AG08395 (cell line): Measurements from ENCODE around the gene AFF2.
A peak's percentile ranks its signal among the peaks of the same experiment; 100 is the strongest.
"Not testable (repeated sequence)": the region's sequence is repeated elsewhere in the genome, so short reads cannot be mapped to it uniquely, and the experiment has no call there.

Source experiments
- DNase-seq: peaks from one replicate; pipeline ENCODE4 v3.0.0; 2012; ENCODE audit warnings: mixed read lengths, low spot score

The AFF2 gene

GRCh38 chrX:148634591-148634990 is 134.2 kb downstream of the AFF2 start:
- DNase-seq, result no peak

GRCh38 chrX:148643460-148643859 is 143.0 kb downstream of the AFF2 start:
- no peak for DNase-seq

GRCh38 chrX:148647651-148648050 is 147.2 kb downstream of the AFF2 start:
- DNase-seq, result no peak

GRCh38 chrX:148649145-148649795 is 148.9 kb downstream of the AFF2 start:
- DNase-seq, result no peak

GRCh38 chrX:148658115-148658730 is 157.8 kb downstream of the AFF2 start:
- peak; percentile 5 for DNase-seq

GRCh38 chrX:148659481-148659880 is 159.1 kb downstream of the AFF2 start:
- no peak for DNase-seq

GRCh38 chrX:148661035-148661434 is 160.6 kb downstream of the AFF2 start:
- no peak for DNase-seq

- no peak for DNase-seq
These were observed 161.6 kb downstream of the AFF2 start for GRCh38 chrX:148662014-148662413.

GRCh38 chrX:148664171-148664570 is 163.8 kb downstream of the AFF2 start:
- no peak for DNase-seq

GRCh38 chrX:148664995-148665394 is 164.6 kb downstream of the AFF2 start:
- no peak for DNase-seq

GRCh38 chrX:148669175-148669574 is 168.8 kb downstream of the AFF2 start:
- DNase-seq, result not testable (repeated sequence)

GRCh38 chrX:148670277-148670676 is 169.9 kb downstream of the AFF2 start:
- DNase-seq, result no peak

GRCh38 chrX:148672517-148672916 is 172.1 kb downstream of the AFF2 start:
- no peak for DNase-seq

GRCh38 chrX:148681605-148682004 is 181.2 kb downstream of the AFF2 start:
- DNase-seq, result no peak

- no peak for DNase-seq
These were observed 181.8 kb downstream of the AFF2 start for GRCh38 chrX:148682206-148682605.

GRCh38 chrX:148691456-148691855 is 191.0 kb downstream of the AFF2 start:
- peak; percentile 41 for DNase-seq

- no peak for DNase-seq
These were observed 194.8 kb downstream of the AFF2 start for GRCh38 chrX:148695255-148695654.

GRCh38 chrX:148698221-148698620 is 197.8 kb downstream of the AFF2 start:
- no peak for DNase-seq

- no peak for DNase-seq
These were observed 199.6 kb downstream of the AFF2 start for GRCh38 chrX:148700021-148700420.

GRCh38 chrX:148713981-148714380 is 213.6 kb downstream of the AFF2 start:
- no peak for DNase-seq

- no peak for DNase-seq
These were observed 214.9 kb downstream of the AFF2 start for GRCh38 chrX:148715361-148715760.

GRCh38 chrX:148722966-148723365 is 222.5 kb downstream of the AFF2 start:
- no peak for DNase-seq

GRCh38 chrX:148723551-148723950 is 223.1 kb downstream of the AFF2 start:
- DNase-seq, result no peak

GRCh38 chrX:148728901-148729300 is 228.5 kb downstream of the AFF2 start:
- DNase-seq, result no peak
